Common myeloid progenitor, CD34-positive (primary cell): Measurements from ENCODE around the gene IFFO2.
A peak's percentile ranks its signal among the peaks of the same experiment; 100 is the strongest.

Experiments used
- CTCF ChIA-PET: fragments of 350-600 bp; sonication (Branson Sonifier 250); formaldehyde crosslinking; loops from one replicate; lab custom pipeline; 2021; ENCODE audit warnings: antibody characterized with exemption; lab: Charles Lee
- POLR2A ChIA-PET: fragments of 350-600 bp; sonication (Branson Sonifier 250); formaldehyde crosslinking; loops from one replicate; lab custom pipeline; 2021; ENCODE audit warnings: antibody characterized with exemption; lab: Charles Lee
- DNase-seq, 3 donors: peaks; one replicate each; pipeline versions ENCODE4 v3.0.0 to v3.0.0-alpha.2; 2013
- H3K27ac ChIP-seq, 2 experiments: 1 replicate in 1 of 2; 2 replicates in 1 of 2; pipeline ENCODE4 v1.7.0; 2013; ENCODE audit warnings: inconsistent platforms in 2 of 2, low read length in 2 of 2, mild to moderate bottlenecking in 2 of 2, low read depth in 1 of 2, moderate library complexity in 1 of 2; ENCODE audit not compliant: severe bottlenecking in 2 of 2, insufficient read depth in 1 of 2, poor library complexity in 1 of 2
- H3K27me3 ChIP-seq, 5 experiments: replicated peaks in 2 of 5; 1 replicate in 3 of 5; 2 replicates in 2 of 5; pipeline versions ENCODE4 v1.6.1 to v1.7.0; 2013; ENCODE audit warnings: low read length in 4 of 5, mild to moderate bottlenecking in 2 of 5, moderate library complexity in 2 of 5, inconsistent platforms in 1 of 5; ENCODE audit not compliant: insufficient read depth in 5 of 5, control insufficient read depth in 4 of 5
- H3K36me3 ChIP-seq, 4 experiments: 1 replicate in 2 of 4; 2 replicates in 2 of 4; pipeline versions ENCODE4 v1.6.1 to v1.7.0; 2013; ENCODE audit warnings: low read length in 3 of 4, control low read depth in 1 of 4, mild to moderate bottlenecking in 1 of 4; ENCODE audit not compliant: control insufficient read depth in 4 of 4, insufficient read depth in 4 of 4
- H3K4me1 ChIP-seq, 4 experiments: 1 replicate in 3 of 4; 2 replicates in 1 of 4; pipeline versions ENCODE4 v1.6.1 to v1.7.1; 2013; ENCODE audit warnings: low read length in 3 of 4, mild to moderate bottlenecking in 3 of 4, control low read depth in 1 of 4, inconsistent platforms in 1 of 4, moderate library complexity in 1 of 4; ENCODE audit not compliant: control insufficient read depth in 4 of 4, insufficient read depth in 4 of 4; ENCODE audit errors: control extremely low read depth in 1 of 4
- H3K4me3 ChIP-seq, 7 experiments: 1 replicate in 4 of 7; 2 replicates in 3 of 7; pipeline versions ENCODE4 v1.5.1 to v1.7.0; 2013; ENCODE audit warnings: mild to moderate bottlenecking in 7 of 7, low read length in 6 of 7, moderate library complexity in 6 of 7, inconsistent platforms in 2 of 7, low read depth in 2 of 7, control low read depth in 1 of 7; ENCODE audit not compliant: insufficient read depth in 4 of 7, control insufficient read depth in 1 of 7; ENCODE audit errors: extremely low read depth in 1 of 7
- H3K9me3 ChIP-seq, 5 experiments: 1 replicate in 4 of 5; 2 replicates in 1 of 5; pipeline versions ENCODE4 v1.6.1 to v1.7.1; 2013; ENCODE audit warnings: low read length in 4 of 5, mild to moderate bottlenecking in 2 of 5, inconsistent platforms in 1 of 5, low read depth in 1 of 5, moderate library complexity in 1 of 5; ENCODE audit not compliant: control insufficient read depth in 4 of 5, insufficient read depth in 2 of 5; ENCODE audit errors: control extremely low read depth in 1 of 5
- WGBS: methylation state at CpG from one replicate; pipeline ENCODE4 v1.1.5; 2013; ENCODE audit not compliant: insufficient coverage; 5-methylcytosine and 5-hydroxymethylcytosine counted together

The IFFO2 gene

DNA sequence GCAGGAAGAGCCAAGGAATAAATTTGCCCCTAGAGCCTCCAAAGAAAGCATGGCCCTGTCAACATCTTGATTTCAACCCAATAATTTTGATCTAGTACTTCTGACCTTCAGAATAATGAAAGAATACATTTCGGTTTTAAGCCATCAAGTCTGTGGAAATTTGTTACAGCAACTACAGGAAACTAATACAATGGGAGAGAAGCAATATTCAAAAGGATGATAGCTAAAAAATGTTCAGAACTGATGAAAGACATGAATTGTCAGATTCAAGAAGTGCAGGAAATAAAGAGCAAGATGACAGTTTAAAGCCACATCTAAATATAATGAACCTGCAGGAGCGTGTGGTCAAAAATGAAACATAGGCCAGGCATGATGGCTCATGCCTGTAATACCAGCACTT, 24.8 kb upstream of the IFFO2 start:
- POLR2A ChIA-PET, result no interaction called here
- DNase-seq, result no peak
- Histone ChIP-seq H3K4me1 (no peaks in the 10 kb centered on the region), H3K4me3 (no peak overlapping the region), H3K27ac (no peak overlapping the region), H3K9me3 (peaks cover 0 to 13% (median 8%) of the 10 kb centered on the region in 5 experiments), H3K36me3 (no peaks in the 10 kb centered on the region), H3K27me3 (peaks cover 2 to 20% (median 10%) of the 10 kb centered on the region in 5 experiments)
- 100% methylated on average over 1 of the region's 2 CpGs for WGBS
- CTCF ChIA-PET, result interaction anchor here (1.0 kb wide), 1 partner anchor 9 kb away, joined by 4 read pairs; no protein-coding TSS in a partner anchor

GRCh38 chr1:18978706-18979105, 22.2 kb upstream of the IFFO2 start:
- H3K4me3 ChIP-seq, result no peak overlapping the region
- H3K27me3 ChIP-seq, result peaks cover 0 to 7% (median 2%) of the 10 kb centered on the region in 5 experiments
- no peak for DNase-seq
- H3K9me3 ChIP-seq, result peaks cover 0 to 13% (median 8%) of the 10 kb centered on the region in 5 experiments
- H3K36me3 ChIP-seq, result no peaks in the 10 kb centered on the region
- no peaks in the 10 kb centered on the region for H3K4me1 ChIP-seq
- H3K27ac ChIP-seq, result no peak overlapping the region
- WGBS, result 92% methylated on average over 2 of the region's 2 CpGs
- ChIA-PET POLR2A (no interaction called here), CTCF (interaction anchor here (1.0 to 14.3 kb wide), 2 partner anchors 51 to 66 kb away, joined by 3 to 222 read pairs; no protein-coding TSS in a partner anchor)

DNA sequence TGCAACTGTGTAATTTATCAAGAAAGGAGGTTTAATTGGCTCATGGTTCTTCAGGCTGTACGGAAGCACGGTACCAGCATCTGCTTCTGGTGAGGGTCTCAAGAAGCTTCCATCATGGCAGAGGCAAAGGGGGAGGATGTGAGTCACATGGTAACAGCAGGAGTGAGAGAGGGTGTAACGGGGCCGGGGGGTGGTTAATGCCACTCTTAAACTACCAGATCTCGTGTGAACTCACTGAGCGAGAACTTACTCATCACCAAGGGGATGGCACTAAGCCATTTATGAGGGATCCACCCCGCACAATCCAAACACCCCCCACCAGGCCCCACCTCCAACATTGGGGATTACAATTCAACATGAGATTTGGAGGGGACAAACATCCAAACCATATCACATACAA, 21.0 kb upstream of the IFFO2 start:
- Histone ChIP-seq H3K4me1 (peaks cover 4 to 10% (median 6%) of the 10 kb centered on the region in 4 experiments), H3K27me3 (peaks cover 0 to 4% (median 2%) of the 10 kb centered on the region in 5 experiments), H3K27ac (no peak overlapping the region), H3K4me3 (no peak overlapping the region), H3K36me3 (no peaks in the 10 kb centered on the region), H3K9me3 (peaks cover 0 to 13% (median 8%) of the 10 kb centered on the region in 5 experiments)
- peak in 1 of 3 donors; percentile 27 for DNase-seq
- ChIA-PET CTCF (interaction anchor here (14.3 kb wide), 1 partner anchor 65 kb away, joined by 222 read pairs; no protein-coding TSS in a partner anchor), POLR2A (no interaction called here)
- WGBS, result 40% methylated on average over 2 of the region's 7 CpGs

DNA sequence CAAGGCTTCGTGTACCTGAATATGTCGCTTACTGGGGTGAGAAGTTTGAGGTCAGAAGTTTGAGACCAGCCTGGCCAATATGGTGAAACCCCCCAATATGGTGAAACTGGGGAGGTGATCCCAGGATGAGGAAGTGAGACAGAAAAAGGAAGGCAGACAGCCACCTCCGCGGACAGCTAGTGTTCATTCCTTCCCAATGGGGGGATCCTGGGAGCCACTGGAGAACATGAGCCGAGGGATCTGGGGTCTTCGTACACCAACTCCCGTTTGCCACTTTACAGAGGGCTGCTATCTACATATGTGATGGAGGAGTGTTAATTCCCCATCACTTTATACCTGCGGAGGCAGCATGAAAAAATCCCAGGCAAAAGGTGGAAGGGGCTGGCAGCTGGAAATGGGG, 19.6 kb upstream of the IFFO2 start:
- H3K27ac ChIP-seq, result no peak overlapping the region
- H3K36me3 ChIP-seq, result no peaks in the 10 kb centered on the region
- 97% methylated on average over 5 of the region's 8 CpGs for WGBS
- POLR2A ChIA-PET, result no interaction called here
- no peaks in the 10 kb centered on the region for H3K27me3 ChIP-seq
- H3K4me1 ChIP-seq, result peaks cover 4 to 11% (median 8%) of the 10 kb centered on the region in 4 experiments
- CTCF ChIA-PET, result interaction anchor here (1.0 to 14.3 kb wide), 5 partner anchors 13 to 91 kb away, joined by 3 to 222 read pairs (median 3); no protein-coding TSS in a partner anchor
- DNase-seq, result no peak
- H3K9me3 ChIP-seq, result peaks cover 0 to 9% (median 6%) of the 10 kb centered on the region in 5 experiments
- H3K4me3 ChIP-seq, result no peak overlapping the region

DNA sequence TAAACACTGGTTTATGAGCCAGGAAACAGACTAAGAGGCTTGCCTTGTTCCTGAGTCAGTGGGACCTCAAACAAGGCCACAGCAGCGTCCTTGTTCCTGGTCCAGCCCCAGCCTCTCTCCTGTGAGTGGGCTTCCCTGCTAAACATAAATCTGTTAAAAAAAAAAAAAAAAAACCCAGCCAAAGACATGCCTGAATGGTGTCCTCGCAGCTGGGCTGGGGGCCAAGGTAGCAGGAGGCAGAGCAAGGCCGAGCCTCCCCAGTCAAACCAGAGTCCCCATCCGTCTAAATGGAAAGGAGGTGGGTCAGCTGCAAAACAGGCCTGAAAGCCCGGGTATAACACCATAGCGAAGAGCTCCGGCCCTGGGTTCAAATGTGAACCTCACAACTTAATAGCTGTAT, 18.1 kb upstream of the IFFO2 start:
- no peak overlapping the region for H3K27ac ChIP-seq
- ChIA-PET POLR2A (interaction anchor here (1.2 kb wide), 1 partner anchor 51 kb away, joined by 3 read pairs; no protein-coding TSS in a partner anchor), CTCF (interaction anchor here (1.0 to 14.3 kb wide), 5 partner anchors 50 to 83 kb away, joined by 3 to 222 read pairs (median 4); no protein-coding TSS in a partner anchor)
- H3K36me3 ChIP-seq, result no peaks in the 10 kb centered on the region
- 95% methylated on average over 7 of the region's 7 CpGs for WGBS
- no peak overlapping the region for H3K4me3 ChIP-seq
- no peak for DNase-seq
- peaks cover 4 to 11% (median 8%) of the 10 kb centered on the region in 4 experiments for H3K4me1 ChIP-seq
- H3K9me3 ChIP-seq, result peaks cover 0 to under 1% (median 0%) of the 10 kb centered on the region in 5 experiments
- H3K27me3 ChIP-seq, result no peaks in the 10 kb centered on the region

- ChIA-PET POLR2A (interaction anchor here (1.0 to 1.2 kb wide), 2 partner anchors 50 to 70 kb away, joined by 3 read pairs; no protein-coding TSS in a partner anchor), CTCF (interaction anchor here (1.0 to 14.3 kb wide), 6 partner anchors 23 to 83 kb away, joined by 3 to 222 read pairs (median 6); no protein-coding TSS in a partner anchor)
- WGBS, result 100% methylated on average over 5 of the region's 8 CpGs
- Histone ChIP-seq H3K4me3 (no peak overlapping the region), H3K27ac (no peak overlapping the region), H3K36me3 (no peaks in the 10 kb centered on the region), H3K27me3 (no peaks in the 10 kb centered on the region), H3K4me1 (peaks cover 4 to 11% (median 8%) of the 10 kb centered on the region in 4 experiments), H3K9me3 (no peaks in the 10 kb centered on the region)
- no peak for DNase-seq
Measured at GRCh38 chr1:18974005-18974404, 17.5 kb upstream of the IFFO2 start.

DNA sequence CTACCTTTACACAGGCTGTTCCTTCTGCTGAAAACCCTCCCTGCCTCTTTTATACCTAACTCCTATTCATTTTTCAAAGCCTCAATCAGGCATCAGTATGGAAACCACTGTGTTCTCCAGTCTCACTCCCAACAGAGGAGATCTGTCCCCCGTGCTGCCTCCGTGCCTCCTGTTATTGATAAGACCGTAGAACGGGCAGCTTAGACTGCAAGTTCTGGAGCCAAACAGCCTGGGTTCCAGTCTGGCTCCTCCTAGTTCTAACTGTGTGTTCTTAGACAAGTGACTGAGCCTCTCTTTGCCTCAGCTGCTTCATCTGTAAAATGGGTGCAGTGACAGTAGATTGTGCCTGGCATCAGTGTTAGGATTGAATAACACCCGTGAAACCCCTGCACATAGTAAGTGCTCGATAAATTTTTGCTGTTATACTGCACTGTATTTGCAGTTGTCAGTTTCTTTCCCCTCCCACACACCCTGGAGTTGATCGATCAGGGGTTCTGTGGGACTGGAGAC, 17.0 kb upstream of the IFFO2 start:
- Histone ChIP-seq H3K36me3 (no peaks in the 10 kb centered on the region), H3K9me3 (no peaks in the 10 kb centered on the region), H3K27ac (no peak overlapping the region), H3K4me3 (no peak overlapping the region), H3K27me3 (no peaks in the 10 kb centered on the region), H3K4me1 (peaks cover 4 to 11% (median 8%) of the 10 kb centered on the region in 4 experiments)
- DNase-seq, result no peak
- ChIA-PET POLR2A (interaction anchor here (1.0 kb wide), 1 partner anchor 70 kb away, joined by 3 read pairs; no protein-coding TSS in a partner anchor), CTCF (interaction anchor here (0.6 to 14.3 kb wide), 16 partner anchors 8 to 1075 kb away, joined by 3 to 222 read pairs (median 6); partner anchors contain the start of gene ALDH4A1)
- 82% methylated on average over 6 of the region's 7 CpGs for whole genome bisulfite sequencing
